NCI-H1105 (cell line): ENCODE results near the gene FFAR2.
"Not testable (repeated sequence)": the region's sequence is repeated elsewhere in the genome, so short reads cannot be mapped to it uniquely, and the experiment has no call there.

Experiments
- DNase-seq: peaks from one replicate; lab custom pipeline; 2025; lab: John Stamatoyannopoulos, UW

The FFAR2 gene

DNA sequence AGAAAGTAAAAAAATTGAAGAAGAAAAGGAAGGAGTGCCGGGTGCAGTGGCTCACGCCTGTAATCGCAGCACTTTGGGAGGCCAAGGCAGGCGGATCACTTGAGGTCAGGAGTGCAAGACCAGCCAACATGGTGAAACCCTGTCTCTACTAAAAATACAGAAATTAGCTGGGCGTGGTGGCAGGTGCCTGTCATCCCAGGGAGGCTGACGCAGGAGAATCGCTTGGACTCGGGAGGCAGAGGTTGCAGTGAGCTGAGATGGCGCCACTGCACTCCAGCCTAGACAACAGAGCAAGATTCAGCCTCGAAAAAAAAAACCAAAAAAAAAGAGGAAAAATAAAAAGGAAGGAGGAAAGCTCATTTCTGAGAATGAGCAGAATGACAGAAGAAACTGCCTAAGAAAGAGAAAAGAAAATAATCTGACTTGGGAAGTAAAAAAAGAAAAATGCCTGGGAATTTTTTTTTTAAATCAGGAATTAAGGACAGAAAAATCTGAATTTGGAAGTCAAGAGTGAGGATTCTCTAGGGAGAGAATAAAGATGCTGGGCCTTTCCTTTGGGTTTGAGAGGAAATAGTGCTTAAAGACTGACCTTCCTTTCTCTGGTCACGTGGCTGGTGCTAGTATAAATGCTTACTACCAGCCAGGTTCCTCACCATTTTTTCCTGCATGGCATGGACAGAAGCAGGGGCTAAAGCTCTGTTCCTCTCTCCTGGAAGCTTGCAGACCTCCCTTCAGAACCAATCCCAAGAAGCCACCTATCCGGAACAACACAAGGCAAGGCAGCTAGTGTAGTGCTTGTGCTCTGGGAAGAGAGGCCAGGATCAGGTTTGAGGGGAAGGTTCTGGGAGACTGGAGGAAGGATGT is at the start of gene FFAR2:
Gene FFAR2, plus strand, starts transcription at position 652 of the 864 bp plus-strand sequence. CDS start 1,458 bp downstream, outside the sequence.
- no peak for DNase-seq

DNA sequence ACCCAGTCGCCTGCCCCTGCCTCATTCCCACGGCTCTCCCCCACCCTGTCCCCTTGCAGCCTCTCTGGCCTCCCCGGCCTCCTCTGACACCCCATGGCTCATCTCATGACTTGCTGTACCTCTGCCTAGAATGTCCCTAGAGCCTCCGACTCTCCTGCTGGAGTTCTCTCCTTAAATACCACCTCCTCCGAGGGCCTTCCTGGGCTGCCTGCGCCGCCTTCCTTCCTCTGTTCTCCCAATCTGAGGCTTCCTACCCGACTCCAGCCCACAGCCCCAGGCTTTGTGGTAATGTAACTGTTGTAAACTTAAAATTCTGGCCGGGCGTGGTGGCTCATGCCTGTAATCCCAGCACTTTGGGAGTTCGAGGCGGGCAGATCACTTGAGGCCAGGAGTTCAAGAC is 49.5 kb upstream of the FFAR2 start:
- no peak for DNase-seq

DNA sequence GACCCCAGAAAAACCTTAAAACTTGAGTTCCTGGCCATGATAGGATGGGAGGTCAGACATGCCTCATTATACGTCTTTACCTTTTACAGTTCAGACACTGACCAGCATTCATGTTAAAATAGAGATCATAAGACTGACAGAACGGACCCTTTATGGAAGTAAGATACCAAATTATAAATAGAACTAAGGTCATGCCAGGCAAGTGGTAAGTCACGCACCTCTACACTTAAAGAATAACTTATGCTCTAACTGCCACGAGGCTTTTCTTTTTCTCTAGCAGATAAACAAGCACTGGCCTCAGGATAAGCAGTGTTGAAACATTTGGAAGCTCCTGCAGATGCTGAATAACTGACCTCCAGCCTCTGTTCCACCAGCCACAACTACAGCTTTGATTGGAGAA is 48.8 kb upstream of the FFAR2 start:
- DNase-seq: no peak

- DNase-seq: no peak
Observed at GRCh38 chr19:35399948-35400772, 47.9 kb upstream of the FFAR2 start.

DNA sequence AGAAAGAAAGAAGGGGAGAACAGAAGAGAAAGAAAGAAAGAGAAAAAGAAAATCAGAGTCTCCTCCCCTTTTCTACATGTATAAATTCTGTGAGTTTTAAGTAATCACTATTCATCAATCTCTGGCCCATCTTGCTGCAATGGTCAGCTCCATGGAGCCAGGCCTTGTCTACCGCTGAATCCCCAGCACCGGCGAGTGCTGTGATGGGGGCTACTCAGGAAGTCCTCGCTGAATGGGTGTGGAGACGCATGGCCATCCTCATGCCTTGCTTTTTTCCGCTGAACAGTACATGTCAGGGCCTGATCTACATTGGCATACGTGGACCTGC is 47.3 kb upstream of the FFAR2 start:
- no peak for DNase-seq

DNA sequence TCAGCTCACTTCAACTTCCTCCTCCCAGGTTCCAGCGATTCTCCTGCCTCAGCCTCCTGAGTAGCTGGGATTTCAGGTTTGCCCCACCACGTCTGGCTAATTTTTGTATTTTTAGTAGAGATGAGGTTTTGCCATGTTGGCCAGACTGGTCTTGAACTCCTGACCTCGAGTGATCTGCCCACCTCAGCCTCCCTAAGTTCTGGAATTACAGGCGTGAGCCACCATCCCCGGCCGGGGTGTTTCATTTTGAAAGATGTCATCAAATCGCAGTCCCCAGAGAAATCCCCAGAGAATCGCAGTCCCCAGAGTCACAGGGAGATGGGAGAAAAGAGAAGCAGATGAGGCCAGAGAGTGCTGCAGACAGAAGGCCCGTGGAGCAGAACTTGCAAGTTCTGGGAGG is 46.6 kb upstream of the FFAR2 start:
- DNase-seq: not testable (repeated sequence)

- DNase-seq: no peak
Observed at GRCh38 chr19:35403116-35403760, 44.8 kb upstream of the FFAR2 start.

DNA sequence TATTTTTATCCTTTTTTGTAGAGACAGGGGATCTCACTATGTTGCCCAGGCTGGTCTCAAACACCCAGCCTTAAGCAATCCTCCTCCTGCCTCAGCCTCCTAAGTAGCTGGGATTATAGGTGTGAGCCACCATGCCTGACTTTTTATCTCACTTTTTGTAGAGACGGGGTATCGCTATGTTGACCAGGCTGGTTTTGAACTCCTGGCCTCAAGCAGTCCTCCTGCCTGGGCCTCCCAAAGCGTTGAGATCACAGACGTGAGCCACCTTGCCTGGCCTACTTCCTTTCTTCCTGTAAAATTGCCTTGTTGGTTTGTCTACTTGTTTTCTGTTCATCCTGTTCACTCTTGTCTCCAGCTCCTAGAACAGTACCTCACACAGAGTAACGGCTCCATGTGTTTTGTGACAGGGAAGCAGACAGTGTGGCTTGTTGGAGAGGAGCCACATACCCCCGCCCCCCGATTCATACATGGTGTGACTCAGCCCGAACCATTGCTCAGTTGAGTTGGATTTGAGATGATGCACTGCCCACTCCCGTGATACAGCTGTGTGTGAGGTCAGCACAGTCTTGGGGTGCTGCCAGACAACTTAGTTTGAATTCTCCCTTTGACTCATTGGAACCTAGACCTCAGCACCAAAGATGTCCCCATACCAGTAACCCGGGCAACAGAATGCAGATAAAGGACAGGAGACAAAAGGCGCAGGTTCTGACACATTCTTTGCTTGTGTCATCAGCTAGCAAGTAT is 43.0 kb upstream of the FFAR2 start:
- DNase-seq: no peak

- DNase-seq: no peak
Observed at GRCh38 chr19:35407619-35408018, 40.4 kb upstream of the FFAR2 start.

DNA sequence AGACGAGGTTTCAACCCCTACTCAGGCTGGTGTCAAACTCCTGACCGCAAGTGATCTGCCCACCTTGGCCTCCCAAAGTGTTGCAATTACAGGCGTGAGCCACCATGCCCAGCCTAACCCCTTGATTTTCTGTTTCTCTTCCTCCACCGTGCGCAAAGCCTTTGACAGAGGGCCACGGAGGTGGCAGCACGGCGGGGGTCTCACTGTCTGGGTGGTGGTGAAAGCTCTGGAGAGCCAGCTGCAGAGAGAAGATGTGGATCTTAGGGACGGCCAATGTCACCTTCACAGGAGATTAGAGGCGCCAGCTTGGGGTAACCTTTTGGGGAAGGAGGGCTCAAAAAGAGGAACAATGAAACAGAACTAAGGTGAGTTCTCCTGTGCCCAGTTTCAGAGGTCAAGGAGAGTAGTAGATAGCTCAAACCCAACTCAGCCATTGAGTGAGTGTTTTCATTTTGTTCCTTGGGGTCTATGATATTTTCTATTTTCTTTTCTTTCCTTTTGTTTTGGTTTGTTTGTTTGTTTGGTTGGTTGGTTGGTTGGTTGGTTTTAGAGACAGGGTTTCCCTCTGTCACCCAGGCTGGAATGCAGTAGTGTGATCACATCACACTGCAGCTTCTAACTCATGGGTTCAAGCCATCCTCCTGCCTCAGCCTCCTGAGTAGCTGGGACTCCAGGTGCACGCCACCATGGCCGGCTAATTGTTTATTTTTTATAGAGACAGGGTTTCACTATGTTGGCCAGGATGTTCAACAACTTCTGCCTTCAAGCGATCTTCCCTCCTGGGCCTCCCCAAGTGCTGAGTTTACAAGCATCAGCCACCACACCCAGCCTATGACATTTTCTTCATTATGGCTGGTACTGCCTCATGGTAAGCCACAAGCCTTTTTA is 39.5 kb upstream of the FFAR2 start:
- DNase-seq: no peak

DNA sequence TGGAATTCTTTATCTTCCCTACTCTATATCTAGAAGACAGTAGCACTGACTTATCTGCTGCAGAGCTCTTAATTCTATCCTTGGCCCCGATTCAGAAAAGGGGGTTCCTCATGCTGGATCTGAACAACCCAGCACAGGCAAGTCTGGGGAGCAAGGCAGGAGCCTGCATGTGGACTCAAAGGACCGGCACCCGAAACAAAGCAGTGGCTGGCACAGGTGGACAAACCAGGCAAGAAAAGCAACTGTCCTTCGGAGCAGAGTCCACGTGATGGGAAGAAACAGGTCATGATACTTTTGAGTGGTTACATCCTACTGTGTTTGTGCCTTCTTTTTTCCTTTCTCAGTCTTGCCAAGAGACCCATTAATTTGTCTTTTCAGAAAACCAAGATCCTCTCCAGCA is 38.9 kb upstream of the FFAR2 start:
- no peak for DNase-seq

- no peak for DNase-seq
Observed at GRCh38 chr19:35410487-35410886, 37.6 kb upstream of the FFAR2 start.

DNA sequence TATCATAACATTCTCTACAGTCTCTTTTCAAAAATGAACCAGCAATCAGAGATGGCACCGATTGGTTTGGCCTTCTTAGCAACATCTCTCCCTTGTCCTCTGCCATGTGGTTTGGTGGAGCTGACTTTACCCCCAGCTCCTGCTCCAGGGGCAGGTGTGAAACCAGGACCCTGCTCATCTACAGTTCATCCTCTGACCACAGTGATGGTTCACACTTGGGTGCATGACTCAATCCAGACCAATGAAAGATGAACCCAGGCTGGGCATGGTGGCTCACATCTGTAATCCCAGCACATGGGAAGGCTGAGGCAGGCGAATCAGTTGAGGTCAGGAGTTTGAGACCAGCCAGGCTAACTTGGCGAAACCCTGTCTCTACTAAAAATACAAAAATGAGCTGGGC is 33.6 kb upstream of the FFAR2 start:
- no peak for DNase-seq

DNA sequence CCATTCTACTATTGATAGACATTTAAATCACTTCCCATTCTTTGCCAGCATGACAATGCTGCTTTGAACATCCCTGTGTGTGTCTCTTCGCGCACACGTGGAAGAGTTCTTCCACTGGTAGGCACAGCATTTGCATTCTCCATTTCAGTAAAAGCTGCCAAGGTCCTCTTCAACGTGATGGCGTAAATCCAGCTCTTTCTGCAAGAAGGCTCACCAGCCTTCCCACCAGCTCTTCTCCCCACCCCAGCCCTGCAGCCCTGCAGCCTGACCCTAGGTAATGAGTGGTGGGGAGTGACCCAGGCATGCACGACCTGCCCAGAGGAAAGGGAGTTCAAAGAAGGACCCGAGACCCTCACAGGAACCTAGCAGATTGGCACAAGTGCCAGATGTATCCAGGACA is 31.7 kb upstream of the FFAR2 start:
- DNase-seq: no peak

GRCh38 chr19:35417278-35417677 is 30.8 kb upstream of the FFAR2 start:
- DNase-seq: no peak

GRCh38 chr19:35417713-35418534 is 30.1 kb upstream of the FFAR2 start:
- DNase-seq: no peak

DNA sequence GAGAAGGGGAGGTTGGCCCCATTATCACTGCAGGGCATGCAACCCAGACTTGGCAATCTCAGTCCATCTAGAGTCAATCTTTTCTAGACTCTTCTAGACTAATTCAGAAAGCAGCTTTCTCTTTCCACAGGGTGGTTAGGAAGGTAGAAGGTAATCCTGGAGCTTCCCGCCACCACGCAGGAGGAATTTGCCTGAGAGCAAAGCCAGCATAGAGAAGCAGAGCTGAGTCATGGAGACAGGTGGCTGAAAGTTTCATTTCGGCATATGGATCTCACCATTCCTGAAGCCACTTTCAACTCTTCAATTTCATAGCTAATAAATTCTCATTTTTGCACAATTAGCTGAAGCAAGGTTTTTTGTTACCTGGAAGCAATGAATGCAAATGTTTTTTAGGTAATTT is 29.0 kb upstream of the FFAR2 start:
- DNase-seq: no peak

GRCh38 chr19:35419805-35420204 is 28.3 kb upstream of the FFAR2 start:
- DNase-seq: no peak

- no peak for DNase-seq
Observed at GRCh38 chr19:35421362-35421761, 26.7 kb upstream of the FFAR2 start.

- DNase-seq: not testable (repeated sequence)
Observed at GRCh38 chr19:35423406-35423805, 24.7 kb upstream of the FFAR2 start.
